Uterus (tissue), 2 donors: ENCODE results near the gene MAP3K7CL.

ENCODE experiments used
- CTCF ChIP-seq, 4 experiments: fragments of 200-600 bp in 2 of 4; fragments of 450-650 bp in 2 of 4; sonication (generic) in 2 of 4; IDR thresholded peaks; one replicate each; pipeline ENCODE4 v1.5.1; 2016 to 2019; ENCODE audit warnings: antibody characterized with exemption in 4 of 4, mild to moderate bottlenecking in 2 of 4, moderate library complexity in 1 of 4
- POLR2A ChIP-seq, 2 donors: fragments of 450-650 bp; IDR thresholded peaks; one replicate each; pipeline ENCODE4 v1.6.1; 2016; ENCODE audit warnings: antibody characterized with exemption in 2 of 2, mild to moderate bottlenecking in 1 of 2, moderate library complexity in 1 of 2

DNA sequence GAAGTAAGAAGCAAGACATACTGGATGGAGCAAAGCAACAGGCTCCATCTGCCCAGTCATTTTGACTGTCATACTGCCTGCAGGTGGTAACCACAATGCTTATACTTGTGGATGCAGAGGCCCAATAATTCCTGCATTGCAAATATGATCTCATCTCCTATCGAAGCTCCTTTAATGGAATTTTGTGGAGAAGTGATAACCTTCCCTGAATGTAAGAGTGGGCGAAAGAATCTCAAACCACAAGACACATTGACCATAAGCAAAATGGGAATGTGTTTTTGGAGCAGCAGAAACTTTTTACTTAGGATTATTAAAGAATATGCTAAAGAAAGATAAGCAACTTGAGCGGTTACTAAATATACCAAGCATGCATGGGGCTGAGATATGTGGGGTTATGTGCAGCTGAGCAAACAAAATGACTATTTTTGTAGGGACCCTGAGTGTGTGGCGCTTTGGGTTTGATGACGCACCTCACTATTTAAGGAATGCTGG, 90.9 kb downstream of the MAP3K7CL start:
- no peak for TF ChIP-seq CTCF (IDR thresholded peaks at IDR 0.05)
- no peak for TF ChIP-seq POLR2A (IDR thresholded peaks at IDR 0.05)
